ENCODE results near the gene ERC1. TPM values are rescaled to one million over a fixed set of nuclear protein-coding genes. Genes with fewer than 3 reads are reported as not detected.
A peak's percentile ranks its signal among the peaks of the same experiment; 100 is the strongest.

ERC1 gene
- polyA plus RNA-seq, 2 of the 4 experiments (the other 2 are of a cell fraction), result 14.2 to 20.9 TPM

GRCh38 chr12:1467710-1468109 is 476.7 kb downstream of the ERC1 start:
- Histone ChIP-seq H3K4me3 (no peak overlapping the region), H3K4me2 (no peak overlapping the region), H3K9me3 (no peaks in the 10 kb centered on the region), H3K27ac (no peak overlapping the region), H3K4me1 (0 out of 3 replicates have a peak, but pooled peaks cover 4% of the 10 kb centered on the region)
- ChIA-PET POLR2A (no interaction called here), CTCF (interaction anchor here (1.3 kb wide), 1 partner anchor 115 kb away, joined by 3 read pairs; no protein-coding TSS in a partner anchor)
- FAIRE-seq (no peak), DNase-seq (ENCODE audit: low read depth in 1 of 2, low spot score in 1 of 2) (no peak), ATAC-seq (no peak)
- TF ChIP-seq CTCF (IDR thresholded peaks at IDR 0.05) (no peak), NR3C1 (IDR thresholded peaks at IDR 0.05) (no peak), ESRRA (IDR thresholded peaks at IDR 0.05; ENCODE audit: borderline replicate concordance, low read length) (no peak), JUN (IDR thresholded peaks at IDR 0.05) (no peak), ZSCAN20 (CRISPR knock-in tag; IDR thresholded peaks at IDR 0.05) (no peak), MAX (IDR thresholded peaks at IDR 0.05) (no peak)
- WGBS (ENCODE audit: missing lambda C conversion rate), result 92% methylated on average over 11 of the region's 11 CpGs

GRCh38 chr12:1469070-1469469 is 478.0 kb downstream of the ERC1 start:
- CTCF ChIA-PET, result no interaction called here
- no peak overlapping the region for H3K4me3 ChIP-seq
- 89% methylated on average over 6 of the region's 6 CpGs for WGBS (ENCODE audit: missing lambda C conversion rate)
- no peaks in the 10 kb centered on the region for H3K9me3 ChIP-seq
- POLR2A ChIA-PET, result no interaction called here
- H3K4me2 ChIP-seq, result no peak overlapping the region
- H3K4me1 ChIP-seq, result peaks cover 14% of the 10 kb centered on the region
- FAIRE-seq (no peak), DNase-seq (ENCODE audit: low read depth in 1 of 2, low spot score in 1 of 2) (no peak), ATAC-seq (peak in 1 of 2 experiments; percentile 31; a peak in 1 of 6 replicates)
- TF ChIP-seq NFE2L2 (conservative IDR thresholded peaks at IDR 0.05; ENCODE audit: low read length), result no peak
- TF ChIP-seq MYC (IDR thresholded peaks at IDR 0.05; ENCODE audit: borderline replicate concordance, low read length), result no peak
- no peak for TF ChIP-seq SMC3 (IDR thresholded peaks at IDR 0.05)
- H3K27ac ChIP-seq, result no peak overlapping the region

GRCh38 chr12:1470051-1470450 is 479.0 kb downstream of the ERC1 start:
- Histone ChIP-seq H3K4me2 (no peak overlapping the region), H3K4me3 (no peak overlapping the region), H3K4me1 (peaks cover 22% of the 10 kb centered on the region), H3K27ac (no peak overlapping the region), H3K9me3 (no peaks in the 10 kb centered on the region)
- no peak for ATAC-seq
- CTCF ChIA-PET, result interaction anchor here (0.6 to 1.1 kb wide), 3 partner anchors 12 to 165 kb away, joined by 3 read pairs; no protein-coding TSS in a partner anchor
- no peak for FAIRE-seq
- DNase-seq (ENCODE audit: low read depth in 1 of 2, low spot score in 1 of 2), result no peak
- TF ChIP-seq RNF2 (IDR thresholded peaks at IDR 0.05; ENCODE audit: borderline replicate concordance, low read depth) (no peak), BHLHE40 (IDR thresholded peaks at IDR 0.05; ENCODE audit: low read depth, low read length) (no peak), KDM1A (IDR thresholded peaks at IDR 0.05; ENCODE audit: low read depth) (no peak), JUNB (IDR thresholded peaks at IDR 0.05) (no peak), ZSCAN20 (CRISPR knock-in tag; IDR thresholded peaks at IDR 0.05) (no peak), SMC3 (IDR thresholded peaks at IDR 0.05) (no peak), CTCF (IDR thresholded peaks at IDR 0.05) (no peak), ESRRA (IDR thresholded peaks at IDR 0.05; ENCODE audit: borderline replicate concordance, low read length) (no peak), FOXS1 (CRISPR knock-in tag; IDR thresholded peaks at IDR 0.05) (no peak), HMGXB4 (CRISPR knock-in tag; IDR thresholded peaks at IDR 0.05; ENCODE audit: borderline replicate concordance) (no peak), MAZ (IDR thresholded peaks at IDR 0.05; ENCODE audit: borderline replicate concordance, low read depth, low read length) (no peak)
- 88% methylated on average over 5 of the region's 5 CpGs for WGBS (ENCODE audit: missing lambda C conversion rate)
- POLR2A ChIA-PET, result no interaction called here
